ENCODE measurements around the gene C4BPB. TPM values are rescaled to one million over a fixed set of nuclear protein-coding genes. Genes with fewer than 3 reads are reported as not detected.

Gene C4BPB
- total and polyA plus RNA-seq, 4 donors: 59.7 to 460 (median 401) TPM

DNA sequence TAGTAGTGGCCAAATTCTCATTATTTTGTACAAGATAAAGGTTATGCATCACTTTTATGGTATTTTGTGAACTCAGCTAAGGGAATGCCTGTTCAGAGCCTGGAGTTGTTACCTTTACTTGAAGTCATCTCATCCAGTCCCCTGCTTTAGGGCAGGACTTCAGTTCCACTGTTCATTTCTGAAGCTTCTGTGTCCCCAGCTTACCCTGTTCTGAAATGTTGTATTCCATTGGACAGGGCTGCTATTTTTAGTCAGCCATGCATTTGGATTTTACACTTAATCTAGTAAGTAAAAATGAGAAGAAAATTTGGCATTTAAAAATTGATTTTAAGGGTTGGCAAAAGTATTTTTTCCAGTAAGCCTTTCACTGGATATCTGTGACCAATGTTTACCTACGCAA lies 11.6 kb upstream of the C4BPB start (continued):
- TF ChIP-seq, protein P1, sequence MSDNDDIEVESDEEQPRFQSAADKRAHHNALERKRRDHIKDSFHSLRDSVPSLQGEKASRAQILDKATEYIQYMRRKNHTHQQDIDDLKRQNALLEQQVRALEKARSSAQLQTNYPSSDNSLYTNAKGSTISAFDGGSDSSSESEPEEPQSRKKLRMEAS (IDR thresholded peaks at IDR 0.05): no peak
- no peak for TF ChIP-seq YY1 (IDR thresholded peaks at IDR 0.05)
- TF ChIP-seq, protein P2, sequence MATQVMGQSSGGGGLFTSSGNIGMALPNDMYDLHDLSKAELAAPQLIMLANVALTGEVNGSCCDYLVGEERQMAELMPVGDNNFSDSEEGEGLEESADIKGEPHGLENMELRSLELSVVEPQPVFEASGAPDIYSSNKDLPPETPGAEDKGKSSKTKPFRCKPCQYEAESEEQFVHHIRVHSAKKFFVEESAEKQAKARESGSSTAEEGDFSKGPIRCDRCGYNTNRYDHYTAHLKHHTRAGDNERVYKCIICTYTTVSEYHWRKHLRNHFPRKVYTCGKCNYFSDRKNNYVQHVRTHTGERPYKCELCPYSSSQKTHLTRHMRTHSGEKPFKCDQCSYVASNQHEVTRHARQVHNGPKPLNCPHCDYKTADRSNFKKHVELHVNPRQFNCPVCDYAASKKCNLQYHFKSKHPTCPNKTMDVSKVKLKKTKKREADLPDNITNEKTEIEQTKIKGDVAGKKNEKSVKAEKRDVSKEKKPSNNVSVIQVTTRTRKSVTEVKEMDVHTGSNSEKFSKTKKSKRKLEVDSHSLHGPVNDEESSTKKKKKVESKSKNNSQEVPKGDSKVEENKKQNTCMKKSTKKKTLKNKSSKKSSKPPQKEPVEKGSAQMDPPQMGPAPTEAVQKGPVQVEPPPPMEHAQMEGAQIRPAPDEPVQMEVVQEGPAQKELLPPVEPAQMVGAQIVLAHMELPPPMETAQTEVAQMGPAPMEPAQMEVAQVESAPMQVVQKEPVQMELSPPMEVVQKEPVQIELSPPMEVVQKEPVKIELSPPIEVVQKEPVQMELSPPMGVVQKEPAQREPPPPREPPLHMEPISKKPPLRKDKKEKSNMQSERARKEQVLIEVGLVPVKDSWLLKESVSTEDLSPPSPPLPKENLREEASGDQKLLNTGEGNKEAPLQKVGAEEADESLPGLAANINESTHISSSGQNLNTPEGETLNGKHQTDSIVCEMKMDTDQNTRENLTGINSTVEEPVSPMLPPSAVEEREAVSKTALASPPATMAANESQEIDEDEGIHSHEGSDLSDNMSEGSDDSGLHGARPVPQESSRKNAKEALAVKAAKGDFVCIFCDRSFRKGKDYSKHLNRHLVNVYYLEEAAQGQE (IDR thresholded peaks at IDR 0.05): no peak

DNA sequence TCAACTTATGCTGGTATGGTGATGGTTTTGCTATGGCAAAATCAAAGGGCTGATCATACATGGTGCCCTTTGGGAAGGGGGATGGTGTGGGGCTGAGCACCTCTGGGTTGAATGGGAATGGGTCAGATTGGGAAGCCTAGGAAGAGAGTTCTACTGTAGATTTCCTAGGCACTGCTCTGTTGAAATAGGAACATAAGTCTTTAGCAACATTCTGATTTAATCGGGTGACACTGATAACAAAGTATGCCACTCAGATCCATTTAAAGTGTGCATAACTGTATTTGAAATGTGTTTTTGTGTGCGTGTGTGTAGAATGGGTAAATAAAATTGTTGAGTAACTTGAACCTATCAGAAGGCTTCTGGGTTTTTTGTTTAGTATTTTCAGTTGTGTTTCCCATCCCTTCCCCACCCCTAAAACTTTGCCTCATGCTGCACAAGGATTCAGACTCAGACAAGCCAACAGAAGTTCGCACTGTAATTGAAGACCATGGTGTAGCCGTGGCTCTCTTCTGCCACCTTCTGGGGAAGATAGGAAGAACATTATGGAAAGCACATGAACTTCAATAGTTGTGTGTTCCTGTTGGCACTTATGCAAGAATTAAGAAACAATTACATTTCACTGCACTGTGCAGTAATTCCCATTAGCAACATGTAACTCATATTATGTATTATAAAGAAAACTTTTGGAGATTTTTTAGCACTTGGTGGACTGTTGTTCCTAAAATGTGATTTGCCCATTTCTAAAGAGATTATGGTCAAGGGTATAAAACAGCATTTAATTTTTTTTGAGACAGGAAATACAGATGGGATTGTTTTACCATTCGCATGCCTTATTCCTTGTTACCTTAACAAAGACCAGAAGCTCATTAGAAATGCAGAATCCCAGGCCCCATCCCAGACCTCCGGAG lies 10.9 kb upstream of the C4BPB start:
- Histone ChIP-seq H3K9ac (ENCODE audit: low read depth in 1 of 2, low read length in 2 of 2) (no peak overlapping the region), H3K4me1 (ENCODE audit: control insufficient read depth in 4 of 4, insufficient read depth in 4 of 4, low read length in 3 of 4) (peaks cover 2 to 11% (median 7%) of the 10 kb centered on the region in 4 donors), H3K27me3 (ENCODE audit: control insufficient read depth in 4 of 4, insufficient read depth in 4 of 4, low read length in 3 of 4) (no peaks in the 10 kb centered on the region), H3K36me3 (ENCODE audit: control insufficient read depth in 4 of 4, insufficient read depth in 3 of 4, low read depth in 1 of 4, low read length in 3 of 4) (peaks cover 0 to 3% (median 0%) of the 10 kb centered on the region in 4 donors), H3K27ac (ENCODE audit: low read depth in 1 of 2, low read length in 2 of 2) (peak overlapping the region; percentile 9 to 14), H3K4me3 (ENCODE audit: low read depth in 1 of 3, low read length in 3 of 3) (no peak overlapping the region), H3K9me3 (ENCODE audit: control insufficient read depth in 4 of 4, low read length in 3 of 4) (no peaks in the 10 kb centered on the region)
- 30% methylated on average over 6 of the region's 6 CpGs for WGBS
- peak; percentile 17 for TF ChIP-seq FOXA2 (IDR thresholded peaks at IDR 0.05)
- peak; percentile 18 to 37 for TF ChIP-seq HNF4A (conservative IDR thresholded peaks at IDR 0.05)
- peak; percentile 56 to 67 for TF ChIP-seq RXRA (IDR thresholded peaks at IDR 0.05)
- TF ChIP-seq, protein P3, sequence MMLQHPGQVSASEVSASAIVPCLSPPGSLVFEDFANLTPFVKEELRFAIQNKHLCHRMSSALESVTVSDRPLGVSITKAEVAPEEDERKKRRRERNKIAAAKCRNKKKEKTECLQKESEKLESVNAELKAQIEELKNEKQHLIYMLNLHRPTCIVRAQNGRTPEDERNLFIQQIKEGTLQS (IDR thresholded peaks at IDR 0.05): no peak
- peak; percentile 17 for TF ChIP-seq NR2F2 (IDR thresholded peaks at IDR 0.05)
- TF ChIP-seq HNF4G (IDR thresholded peaks at IDR 0.05): no peak
- TF ChIP-seq RAD21 (IDR thresholded peaks at IDR 0.05): peak; percentile 96 to 97
- TF ChIP-seq JUND (IDR thresholded peaks at IDR 0.05): peak in 1 of 2 donors; percentile 38
- TF ChIP-seq, protein P4, sequence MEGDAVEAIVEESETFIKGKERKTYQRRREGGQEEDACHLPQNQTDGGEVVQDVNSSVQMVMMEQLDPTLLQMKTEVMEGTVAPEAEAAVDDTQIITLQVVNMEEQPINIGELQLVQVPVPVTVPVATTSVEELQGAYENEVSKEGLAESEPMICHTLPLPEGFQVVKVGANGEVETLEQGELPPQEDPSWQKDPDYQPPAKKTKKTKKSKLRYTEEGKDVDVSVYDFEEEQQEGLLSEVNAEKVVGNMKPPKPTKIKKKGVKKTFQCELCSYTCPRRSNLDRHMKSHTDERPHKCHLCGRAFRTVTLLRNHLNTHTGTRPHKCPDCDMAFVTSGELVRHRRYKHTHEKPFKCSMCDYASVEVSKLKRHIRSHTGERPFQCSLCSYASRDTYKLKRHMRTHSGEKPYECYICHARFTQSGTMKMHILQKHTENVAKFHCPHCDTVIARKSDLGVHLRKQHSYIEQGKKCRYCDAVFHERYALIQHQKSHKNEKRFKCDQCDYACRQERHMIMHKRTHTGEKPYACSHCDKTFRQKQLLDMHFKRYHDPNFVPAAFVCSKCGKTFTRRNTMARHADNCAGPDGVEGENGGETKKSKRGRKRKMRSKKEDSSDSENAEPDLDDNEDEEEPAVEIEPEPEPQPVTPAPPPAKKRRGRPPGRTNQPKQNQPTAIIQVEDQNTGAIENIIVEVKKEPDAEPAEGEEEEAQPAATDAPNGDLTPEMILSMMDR (IDR thresholded peaks at IDR 0.05; ENCODE audit: low read depth, low read length, missing input control): peak; percentile 91
- peak in 1 of 2 donors; percentile 20 for TF ChIP-seq GABPA (IDR thresholded peaks at IDR 0.05 in 1 of 2, conservative IDR thresholded peaks at IDR 0.05 in 1 of 2)
- TF ChIP-seq SP1 (IDR thresholded peaks at IDR 0.05): peak; percentile 18
- no peak for TF ChIP-seq EGR1 (IDR thresholded peaks at IDR 0.05; ENCODE audit: low read depth in 2 of 2)
- TF ChIP-seq, protein P1 (IDR thresholded peaks at IDR 0.05): peak; percentile 57
- no peak for TF ChIP-seq TAF1 (conservative IDR thresholded peaks at IDR 0.05)
- peak; percentile 58 for TF ChIP-seq YY1 (IDR thresholded peaks at IDR 0.05)
- TF ChIP-seq FOXA1 (IDR thresholded peaks at IDR 0.05): no peak
- TF ChIP-seq, protein P5, sequence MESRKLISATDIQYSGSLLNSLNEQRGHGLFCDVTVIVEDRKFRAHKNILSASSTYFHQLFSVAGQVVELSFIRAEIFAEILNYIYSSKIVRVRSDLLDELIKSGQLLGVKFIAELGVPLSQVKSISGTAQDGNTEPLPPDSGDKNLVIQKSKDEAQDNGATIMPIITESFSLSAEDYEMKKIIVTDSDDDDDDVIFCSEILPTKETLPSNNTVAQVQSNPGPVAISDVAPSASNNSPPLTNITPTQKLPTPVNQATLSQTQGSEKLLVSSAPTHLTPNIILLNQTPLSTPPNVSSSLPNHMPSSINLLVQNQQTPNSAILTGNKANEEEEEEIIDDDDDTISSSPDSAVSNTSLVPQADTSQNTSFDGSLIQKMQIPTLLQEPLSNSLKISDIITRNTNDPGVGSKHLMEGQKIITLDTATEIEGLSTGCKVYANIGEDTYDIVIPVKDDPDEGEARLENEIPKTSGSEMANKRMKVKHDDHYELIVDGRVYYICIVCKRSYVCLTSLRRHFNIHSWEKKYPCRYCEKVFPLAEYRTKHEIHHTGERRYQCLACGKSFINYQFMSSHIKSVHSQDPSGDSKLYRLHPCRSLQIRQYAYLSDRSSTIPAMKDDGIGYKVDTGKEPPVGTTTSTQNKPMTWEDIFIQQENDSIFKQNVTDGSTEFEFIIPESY (IDR thresholded peaks at IDR 0.05): peak; percentile 22
- TF ChIP-seq, protein P2 (IDR thresholded peaks at IDR 0.05): peak; percentile 57
- DNase-seq (ENCODE audit: low spot score): peak; percentile 78
